GM12878 (cell line): ENCODE measurements around the gene UQCRC1. TPM values are rescaled to one million over a fixed set of nuclear protein-coding genes. Genes with fewer than 3 reads are reported as not detected.
A peak's percentile ranks its signal among the peaks of the same experiment; 100 is the strongest.

Experiments used
- CHD1 ChIP-seq: IDR thresholded peaks from 2 replicates; pipeline ENCODE4 v1.6.1; 2012; ENCODE audit warnings: low read depth, low read length, improper control_type of control experiment
- CREM ChIP-seq: IDR thresholded peaks from 2 replicates; pipeline ENCODE4 v1.6.1; 2014; ENCODE audit warnings: antibody characterized with exemption, low read depth
- GABPA ChIP-seq: IDR thresholded peaks from 2 replicates; pipeline ENCODE4 v1.6.1; 2014; ENCODE audit warnings: antibody characterized with exemption, low read depth, mild to moderate bottlenecking, inconsistent platforms
- IKZF2 ChIP-seq, 2 experiments: fragments of 450-650 bp; IDR thresholded peaks; 2 replicates each; pipeline ENCODE4 v1.6.1; 2017; ENCODE audit warnings: mild to moderate bottlenecking in 2 of 2, moderate library complexity in 2 of 2
- KAT2A ChIP-seq: conservative IDR thresholded peaks from 2 replicates; pipeline ENCODE4 v1.6.1; 2011; ENCODE audit warnings: low read depth, low read length; ENCODE audit not compliant: control insufficient read depth
- MEF2A ChIP-seq: IDR thresholded peaks from 2 replicates; pipeline ENCODE4 v1.6.1; 2011; ENCODE audit warnings: low read depth, mild to moderate bottlenecking, low read length, moderate library complexity; ENCODE audit not compliant: insufficient read depth
- MEF2B ChIP-seq: fragments of 450-650 bp; IDR thresholded peaks from 2 replicates; pipeline ENCODE4 v1.6.1; 2018; ENCODE audit warnings: mild to moderate bottlenecking, moderate library complexity; ENCODE audit not compliant: partially characterized antibody, poor library complexity, severe bottlenecking
- MTA2 ChIP-seq: fragments of 450-650 bp; IDR thresholded peaks from 2 replicates; pipeline ENCODE4 v1.6.1; 2016; ENCODE audit warnings: low read depth, mild to moderate bottlenecking, moderate library complexity
- PAX8 ChIP-seq: fragments of 450-650 bp; IDR thresholded peaks from 2 replicates; pipeline ENCODE4 v1.6.1; 2017; ENCODE audit warnings: mild to moderate bottlenecking, moderate library complexity
- POLR2AphosphoS2 ChIP-seq: IDR thresholded peaks from 2 replicates; pipeline ENCODE4 v1.6.1; 2011; ENCODE audit warnings: low read depth, mild to moderate bottlenecking, low read length, improper control_type of control experiment, moderate library complexity
- SMAD5 ChIP-seq: IDR thresholded peaks from 2 replicates; pipeline ENCODE4 v1.6.1; 2016; ENCODE audit warnings: antibody characterized with exemption, low read depth
- TARDBP ChIP-seq: IDR thresholded peaks from 2 replicates; pipeline ENCODE4 v1.6.1; 2016; ENCODE audit warnings: borderline replicate concordance
- TCF3 ChIP-seq: IDR thresholded peaks from 2 replicates; pipeline ENCODE4 v1.6.1; 2012; ENCODE audit warnings: low read depth, mild to moderate bottlenecking, low read length, borderline replicate concordance; ENCODE audit not compliant: insufficient read depth
- TCF7 ChIP-seq: IDR thresholded peaks from 2 replicates; pipeline ENCODE4 v1.6.1; 2014; ENCODE audit warnings: antibody characterized with exemption, borderline replicate concordance
- ZSCAN29 ChIP-seq: fragments of 450-650 bp; IDR thresholded peaks from 2 replicates; pipeline ENCODE4 v1.6.1; 2017; ENCODE audit warnings: mild to moderate bottlenecking, moderate library complexity
- polyA plus RNA-seq, 11 experiments: library from polyadenylated mRNA; depleted of rRNA in 4 of 11; unstranded in 6 of 11; stranded (reverse) in 5 of 11; fragments of >200 nt; fragmentation: Nextera tagmentation in 4 of 11; fragmentation: Illumina TruSeq in 1 of 11; extraction: Ambion mirVana in 4 of 11; extraction: Trizol in 1 of 11; gene quantifications; 1 replicate in 1 of 11; 2 replicates in 10 of 11; pipeline versions ENCODE4 v1.2.1 to v1.2.3, GENCODE V29; 2011 to 2016; ENCODE audit warnings: inconsistent platforms in 2 of 11, missing spikeins in 2 of 11, low read depth in 1 of 11
- total RNA-seq, 4 experiments: library from RNA; depleted of rRNA in 3 of 4; stranded (reverse); fragments of >200 nt in 3 of 4; fragmentation: Illumina TruSeq in 1 of 4; extraction: Trizol in 1 of 4; gene quantifications; 2 replicates each; pipeline versions ENCODE4 v1.2.1 to v1.2.3, GENCODE V29; 2013 to 2021
- TF ChIP-seq, protein P1 (sequence below): fragments of 450-650 bp; IDR thresholded peaks from 2 replicates; pipeline ENCODE4 v1.6.1; 2017; ENCODE audit warnings: mild to moderate bottlenecking, moderate library complexity
- TF ChIP-seq, protein P2 (sequence below): IDR thresholded peaks from 2 replicates; pipeline ENCODE4 v1.6.1; 2012; ENCODE audit warnings: low read depth, low read length, improper control_type of control experiment
- TF ChIP-seq, protein P3 (sequence below): fragments of 450-650 bp; IDR thresholded peaks from 2 replicates; pipeline ENCODE4 v1.6.1; 2016; ENCODE audit warnings: mild to moderate bottlenecking, moderate library complexity, borderline replicate concordance
- TF ChIP-seq, protein P4 (sequence below): fragments of 450-650 bp; IDR thresholded peaks from 2 replicates; pipeline ENCODE4 v1.6.1; 2017; ENCODE audit warnings: low read depth, mild to moderate bottlenecking, moderate library complexity

UQCRC1 gene
- total and polyA plus RNA-seq, 10 of the 15 experiments (the other 5 are each of a cell fraction or from before 2014, with no cell fraction given): 116 to 426 (median 228) TPM

DNA sequence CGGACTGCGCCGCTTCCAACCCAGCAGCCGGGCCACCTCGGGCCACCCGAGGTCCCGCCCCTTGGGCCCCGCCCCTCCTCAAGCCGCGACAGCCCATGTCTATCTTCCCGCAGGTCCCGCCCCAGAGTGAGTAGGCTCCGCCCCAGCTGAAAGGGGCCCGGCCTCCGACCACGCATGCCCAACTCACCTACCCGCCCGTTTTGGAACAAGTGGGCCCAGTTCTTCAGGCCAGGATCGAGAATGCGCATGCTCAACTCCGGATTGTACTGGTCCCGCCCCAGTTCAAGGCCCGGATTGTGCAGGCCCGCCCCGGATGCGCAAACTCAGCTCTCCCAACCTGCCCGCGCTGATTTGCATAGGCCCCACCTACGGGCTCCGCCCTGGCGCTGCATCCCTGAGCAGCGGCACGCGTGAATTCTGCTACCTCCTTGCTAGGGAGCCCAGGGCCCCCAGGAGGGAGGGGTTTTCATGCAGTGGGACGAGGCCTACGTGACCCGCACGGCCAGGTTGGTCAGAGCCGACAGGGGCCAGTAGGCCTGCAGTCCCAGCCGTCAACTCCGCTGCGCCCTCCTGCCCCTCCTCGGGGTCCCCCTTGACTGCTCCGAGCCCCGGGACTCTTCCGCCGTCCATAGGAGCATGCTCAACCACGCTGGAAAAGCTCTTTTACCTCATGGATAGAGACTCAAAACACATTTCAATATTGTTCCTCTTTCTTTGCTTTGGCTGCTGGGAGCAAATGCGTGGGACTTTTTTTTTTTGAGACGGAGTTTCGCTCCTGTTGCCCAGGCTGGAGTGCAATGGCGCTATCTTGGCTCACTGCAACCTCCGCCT, 52.4 kb downstream of the UQCRC1 start, which contains the start of gene PFKFB4 (continued):
- TF ChIP-seq, protein P1, sequence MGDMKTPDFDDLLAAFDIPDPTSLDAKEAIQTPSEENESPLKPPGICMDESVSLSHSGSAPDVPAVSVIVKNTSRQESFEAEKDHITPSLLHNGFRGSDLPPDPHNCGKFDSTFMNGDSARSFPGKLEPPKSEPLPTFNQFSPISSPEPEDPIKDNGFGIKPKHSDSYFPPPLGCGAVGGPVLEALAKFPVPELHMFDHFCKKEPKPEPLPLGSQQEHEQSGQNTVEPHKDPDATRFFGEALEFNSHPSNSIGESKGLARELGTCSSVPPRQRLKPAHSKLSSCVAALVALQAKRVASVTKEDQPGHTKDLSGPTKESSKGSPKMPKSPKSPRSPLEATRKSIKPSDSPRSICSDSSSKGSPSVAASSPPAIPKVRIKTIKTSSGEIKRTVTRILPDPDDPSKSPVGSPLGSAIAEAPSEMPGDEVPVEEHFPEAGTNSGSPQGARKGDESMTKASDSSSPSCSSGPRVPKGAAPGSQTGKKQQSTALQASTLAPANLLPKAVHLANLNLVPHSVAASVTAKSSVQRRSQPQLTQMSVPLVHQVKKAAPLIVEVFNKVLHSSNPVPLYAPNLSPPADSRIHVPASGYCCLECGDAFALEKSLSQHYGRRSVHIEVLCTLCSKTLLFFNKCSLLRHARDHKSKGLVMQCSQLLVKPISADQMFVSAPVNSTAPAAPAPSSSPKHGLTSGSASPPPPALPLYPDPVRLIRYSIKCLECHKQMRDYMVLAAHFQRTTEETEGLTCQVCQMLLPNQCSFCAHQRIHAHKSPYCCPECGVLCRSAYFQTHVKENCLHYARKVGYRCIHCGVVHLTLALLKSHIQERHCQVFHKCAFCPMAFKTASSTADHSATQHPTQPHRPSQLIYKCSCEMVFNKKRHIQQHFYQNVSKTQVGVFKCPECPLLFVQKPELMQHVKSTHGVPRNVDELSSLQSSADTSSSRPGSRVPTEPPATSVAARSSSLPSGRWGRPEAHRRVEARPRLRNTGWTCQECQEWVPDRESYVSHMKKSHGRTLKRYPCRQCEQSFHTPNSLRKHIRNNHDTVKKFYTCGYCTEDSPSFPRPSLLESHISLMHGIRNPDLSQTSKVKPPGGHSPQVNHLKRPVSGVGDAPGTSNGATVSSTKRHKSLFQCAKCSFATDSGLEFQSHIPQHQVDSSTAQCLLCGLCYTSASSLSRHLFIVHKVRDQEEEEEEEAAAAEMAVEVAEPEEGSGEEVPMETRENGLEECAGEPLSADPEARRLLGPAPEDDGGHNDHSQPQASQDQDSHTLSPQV: no peak
- TF ChIP-seq TARDBP (no peak), ZSCAN29 (no peak), TCF7 (no peak), CHD1 (no peak), MEF2B (peak; percentile 22), KAT2A (no peak), MTA2 (peak; percentile 64; the same call in 1 of the 2 replicates), GABPA (no peak), PAX8 (no peak), SMAD5 (no peak), IKZF2 (IDR thresholded peaks at IDR 0.05) (peak; percentile 97 to 98), MEF2A (no peak), TCF3 (no peak), POLR2AphosphoS2 (0 out of 2 replicates have a peak, but pooled peaks have one; percentile 37), CREM (no peak)
- TF ChIP-seq, protein P2, sequence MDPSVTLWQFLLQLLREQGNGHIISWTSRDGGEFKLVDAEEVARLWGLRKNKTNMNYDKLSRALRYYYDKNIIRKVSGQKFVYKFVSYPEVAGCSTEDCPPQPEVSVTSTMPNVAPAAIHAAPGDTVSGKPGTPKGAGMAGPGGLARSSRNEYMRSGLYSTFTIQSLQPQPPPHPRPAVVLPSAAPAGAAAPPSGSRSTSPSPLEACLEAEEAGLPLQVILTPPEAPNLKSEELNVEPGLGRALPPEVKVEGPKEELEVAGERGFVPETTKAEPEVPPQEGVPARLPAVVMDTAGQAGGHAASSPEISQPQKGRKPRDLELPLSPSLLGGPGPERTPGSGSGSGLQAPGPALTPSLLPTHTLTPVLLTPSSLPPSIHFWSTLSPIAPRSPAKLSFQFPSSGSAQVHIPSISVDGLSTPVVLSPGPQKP: 0 out of 2 replicates have a peak, but pooled peaks have one; percentile 58
- TF ChIP-seq, protein P3, sequence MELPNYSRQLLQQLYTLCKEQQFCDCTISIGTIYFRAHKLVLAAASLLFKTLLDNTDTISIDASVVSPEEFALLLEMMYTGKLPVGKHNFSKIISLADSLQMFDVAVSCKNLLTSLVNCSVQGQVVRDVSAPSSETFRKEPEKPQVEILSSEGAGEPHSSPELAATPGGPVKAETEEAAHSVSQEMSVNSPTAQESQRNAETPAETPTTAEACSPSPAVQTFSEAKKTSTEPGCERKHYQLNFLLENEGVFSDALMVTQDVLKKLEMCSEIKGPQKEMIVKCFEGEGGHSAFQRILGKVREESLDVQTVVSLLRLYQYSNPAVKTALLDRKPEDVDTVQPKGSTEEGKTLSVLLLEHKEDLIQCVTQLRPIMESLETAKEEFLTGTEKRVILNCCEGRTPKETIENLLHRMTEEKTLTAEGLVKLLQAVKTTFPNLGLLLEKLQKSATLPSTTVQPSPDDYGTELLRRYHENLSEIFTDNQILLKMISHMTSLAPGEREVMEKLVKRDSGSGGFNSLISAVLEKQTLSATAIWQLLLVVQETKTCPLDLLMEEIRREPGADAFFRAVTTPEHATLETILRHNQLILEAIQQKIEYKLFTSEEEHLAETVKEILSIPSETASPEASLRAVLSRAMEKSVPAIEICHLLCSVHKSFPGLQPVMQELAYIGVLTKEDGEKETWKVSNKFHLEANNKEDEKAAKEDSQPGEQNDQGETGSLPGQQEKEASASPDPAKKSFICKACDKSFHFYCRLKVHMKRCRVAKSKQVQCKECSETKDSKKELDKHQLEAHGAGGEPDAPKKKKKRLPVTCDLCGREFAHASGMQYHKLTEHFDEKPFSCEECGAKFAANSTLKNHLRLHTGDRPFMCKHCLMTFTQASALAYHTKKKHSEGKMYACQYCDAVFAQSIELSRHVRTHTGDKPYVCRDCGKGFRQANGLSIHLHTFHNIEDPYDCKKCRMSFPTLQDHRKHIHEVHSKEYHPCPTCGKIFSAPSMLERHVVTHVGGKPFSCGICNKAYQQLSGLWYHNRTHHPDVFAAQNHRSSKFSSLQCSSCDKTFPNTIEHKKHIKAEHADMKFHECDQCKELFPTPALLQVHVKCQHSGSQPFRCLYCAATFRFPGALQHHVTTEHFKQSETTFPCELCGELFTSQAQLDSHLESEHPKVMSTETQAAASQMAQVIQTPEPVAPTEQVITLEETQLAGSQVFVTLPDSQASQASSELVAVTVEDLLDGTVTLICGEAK: no peak
- TF ChIP-seq, protein P4, sequence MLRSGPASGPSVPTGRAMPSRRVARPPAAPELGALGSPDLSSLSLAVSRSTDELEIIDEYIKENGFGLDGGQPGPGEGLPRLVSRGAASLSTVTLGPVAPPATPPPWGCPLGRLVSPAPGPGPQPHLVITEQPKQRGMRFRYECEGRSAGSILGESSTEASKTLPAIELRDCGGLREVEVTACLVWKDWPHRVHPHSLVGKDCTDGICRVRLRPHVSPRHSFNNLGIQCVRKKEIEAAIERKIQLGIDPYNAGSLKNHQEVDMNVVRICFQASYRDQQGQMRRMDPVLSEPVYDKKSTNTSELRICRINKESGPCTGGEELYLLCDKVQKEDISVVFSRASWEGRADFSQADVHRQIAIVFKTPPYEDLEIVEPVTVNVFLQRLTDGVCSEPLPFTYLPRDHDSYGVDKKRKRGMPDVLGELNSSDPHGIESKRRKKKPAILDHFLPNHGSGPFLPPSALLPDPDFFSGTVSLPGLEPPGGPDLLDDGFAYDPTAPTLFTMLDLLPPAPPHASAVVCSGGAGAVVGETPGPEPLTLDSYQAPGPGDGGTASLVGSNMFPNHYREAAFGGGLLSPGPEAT: peak; percentile 97
